Right lobe of liver (tissue), 4 donors: ENCODE measurements around the gene DSG2.
"Not testable (repeated sequence)": the region's sequence is repeated elsewhere in the genome, so short reads cannot be mapped to it uniquely, and the experiment has no call there.

Experiments used
- POLR2A ChIP-seq: fragments of 450-650 bp; IDR thresholded peaks from one replicate; pipeline ENCODE4 v1.6.1; 2017; ENCODE audit warnings: antibody characterized with exemption, mild to moderate bottlenecking
- TF ChIP-seq, protein P1 (sequence below), 4 donors: fragments of 200-600 bp in 3 of 4; fragments of 450-650 bp in 1 of 4; IDR thresholded peaks; one replicate each; pipeline versions ENCODE4 v1.5.1 to v1.8.0; 2016 to 2022; ENCODE audit warnings: antibody characterized with exemption in 4 of 4, mild to moderate bottlenecking in 2 of 4
- donor health status: DM: no; HTN: no; CAD: no.
- donor health status: DM: no; HTN: no; CAD: no.
- donor health status: DM: no; HTN: yes; CAD: no.

DNA sequence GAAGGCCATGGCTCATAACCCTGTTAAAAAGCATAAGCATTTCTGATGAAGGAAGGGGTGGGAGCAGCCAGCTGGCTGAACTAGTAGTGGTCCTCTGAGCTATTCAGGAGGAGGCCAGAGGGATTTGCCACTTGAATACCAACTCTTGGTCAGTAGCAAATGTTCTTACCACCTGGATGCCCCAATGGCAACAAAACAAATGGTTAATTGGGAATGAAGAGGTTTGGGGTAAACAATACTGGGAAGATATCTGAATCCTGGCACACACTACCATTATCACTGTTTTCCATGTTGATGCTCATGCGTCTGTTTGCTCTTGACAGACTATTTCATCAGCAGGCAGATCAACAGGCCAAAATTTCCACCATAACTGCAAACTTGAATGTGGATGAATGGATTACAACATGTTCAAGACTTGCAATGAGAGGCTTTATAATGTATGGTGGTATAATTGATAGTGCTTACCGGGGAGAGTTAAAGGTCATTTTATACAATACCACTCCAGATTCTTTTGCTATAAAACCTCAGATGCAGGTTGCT is 3.2 kb upstream of the DSG2 start:
- TF ChIP-seq, protein P1, sequence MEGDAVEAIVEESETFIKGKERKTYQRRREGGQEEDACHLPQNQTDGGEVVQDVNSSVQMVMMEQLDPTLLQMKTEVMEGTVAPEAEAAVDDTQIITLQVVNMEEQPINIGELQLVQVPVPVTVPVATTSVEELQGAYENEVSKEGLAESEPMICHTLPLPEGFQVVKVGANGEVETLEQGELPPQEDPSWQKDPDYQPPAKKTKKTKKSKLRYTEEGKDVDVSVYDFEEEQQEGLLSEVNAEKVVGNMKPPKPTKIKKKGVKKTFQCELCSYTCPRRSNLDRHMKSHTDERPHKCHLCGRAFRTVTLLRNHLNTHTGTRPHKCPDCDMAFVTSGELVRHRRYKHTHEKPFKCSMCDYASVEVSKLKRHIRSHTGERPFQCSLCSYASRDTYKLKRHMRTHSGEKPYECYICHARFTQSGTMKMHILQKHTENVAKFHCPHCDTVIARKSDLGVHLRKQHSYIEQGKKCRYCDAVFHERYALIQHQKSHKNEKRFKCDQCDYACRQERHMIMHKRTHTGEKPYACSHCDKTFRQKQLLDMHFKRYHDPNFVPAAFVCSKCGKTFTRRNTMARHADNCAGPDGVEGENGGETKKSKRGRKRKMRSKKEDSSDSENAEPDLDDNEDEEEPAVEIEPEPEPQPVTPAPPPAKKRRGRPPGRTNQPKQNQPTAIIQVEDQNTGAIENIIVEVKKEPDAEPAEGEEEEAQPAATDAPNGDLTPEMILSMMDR (IDR thresholded peaks at IDR 0.05), result not testable (repeated sequence)
- TF ChIP-seq POLR2A, result not testable (repeated sequence)
